Activated effector memory CD4-positive, alpha-beta T cell treated with Interleukin-2 at 50 U/mL for 16 hours (primary cell): ENCODE results near the gene RIMS1.
"Not testable (repeated sequence)": the region's sequence is repeated elsewhere in the genome, so short reads cannot be mapped to it uniquely, and the experiment has no call there.

Experiments
- DNase-seq: peaks from one replicate; pipeline ENCODE4 v3.0.0-alpha.2; 2020

The RIMS1 gene

GRCh38 chr6:71979911-71980310, 93.6 kb downstream of the RIMS1 start:
- no peak for DNase-seq

GRCh38 chr6:71982389-71982788, 96.0 kb downstream of the RIMS1 start:
- DNase-seq: no peak

GRCh38 chr6:71983131-71983530, 96.8 kb downstream of the RIMS1 start:
- DNase-seq: no peak

GRCh38 chr6:71994705-71995271, 108.4 kb downstream of the RIMS1 start:
- DNase-seq: no peak

- no peak for DNase-seq
These were observed 111.0 kb downstream of the RIMS1 start for GRCh38 chr6:71997341-71997740.

- DNase-seq: no peak
These were observed 116.1 kb downstream of the RIMS1 start for GRCh38 chr6:72002415-72002814.

GRCh38 chr6:72006591-72006990, 120.2 kb downstream of the RIMS1 start:
- DNase-seq: not testable (repeated sequence)

- DNase-seq: no peak
These were observed 136.5 kb downstream of the RIMS1 start for GRCh38 chr6:72022830-72023229.

GRCh38 chr6:72031471-72031870, 145.1 kb downstream of the RIMS1 start:
- no peak for DNase-seq

GRCh38 chr6:72032086-72032485, 145.7 kb downstream of the RIMS1 start:
- no peak for DNase-seq

- DNase-seq: no peak
These were observed 149.1 kb downstream of the RIMS1 start for GRCh38 chr6:72035486-72035885.

- no peak for DNase-seq
These were observed 149.6 kb downstream of the RIMS1 start for GRCh38 chr6:72035966-72036365.

GRCh38 chr6:72037006-72037405, 150.7 kb downstream of the RIMS1 start:
- no peak for DNase-seq

- no peak for DNase-seq
These were observed 153.8 kb downstream of the RIMS1 start for GRCh38 chr6:72040111-72040510.

- DNase-seq: no peak
These were observed 155.7 kb downstream of the RIMS1 start for GRCh38 chr6:72042088-72042487.

GRCh38 chr6:72048080-72048479, 161.7 kb downstream of the RIMS1 start:
- DNase-seq: no peak

- DNase-seq: no peak
These were observed 163.0 kb downstream of the RIMS1 start for GRCh38 chr6:72049376-72049775.

- DNase-seq: no peak
These were observed 174.9 kb downstream of the RIMS1 start for GRCh38 chr6:72061286-72061685.

GRCh38 chr6:72064399-72064975, 178.1 kb downstream of the RIMS1 start:
- no peak for DNase-seq

- no peak for DNase-seq
These were observed 191.7 kb downstream of the RIMS1 start for GRCh38 chr6:72078096-72078495.

- no peak for DNase-seq
These were observed 194.1 kb downstream of the RIMS1 start for GRCh38 chr6:72080260-72080941.

GRCh38 chr6:72081871-72082270, 195.5 kb downstream of the RIMS1 start:
- no peak for DNase-seq

GRCh38 chr6:72083976-72084375, 197.6 kb downstream of the RIMS1 start:
- no peak for DNase-seq

GRCh38 chr6:72084992-72085569, 198.7 kb downstream of the RIMS1 start:
- DNase-seq: no peak
